ENCODE data around the gene SP4. TPM values are rescaled to one million over a fixed set of nuclear protein-coding genes. Genes with fewer than 3 reads are reported as not detected.

Gene SP4
- total RNA-seq, 1 donor from 2014 or later = 49.0 TPM

- peaks cover 3% of the 10 kb centered on the region for H3F3A ChIP-seq (ENCODE audit: low read depth)
- peaks cover 26% of the 10 kb centered on the region for H3K36me3 Mint-ChIP-seq
- TF ChIP-seq CTCF (IDR thresholded peaks at IDR 0.05) = no peak
- TF ChIP-seq EZH2phosphoT487 (IDR thresholded peaks at IDR 0.05) = no peak
- TF ChIP-seq EZH2 (IDR thresholded peaks at IDR 0.05) = no peak
- peaks cover 7% of the 10 kb centered on the region for H3K9me3 Mint-ChIP-seq
- H3K4me3 Mint-ChIP-seq = no peak overlapping the region
- no peaks in the 10 kb centered on the region for H4K20me1 ChIP-seq (ENCODE audit: low read depth)
- H3K79me2 ChIP-seq (ENCODE audit: low read depth) = no peaks in the 10 kb centered on the region
- no peak overlapping the region for H2AFZ ChIP-seq (replicated peaks)
- H3K27ac Mint-ChIP-seq = no peak overlapping the region
- no peak overlapping the region for H3K9ac ChIP-seq
- peaks cover 2% of the 10 kb centered on the region for H3K27me3 Mint-ChIP-seq (ENCODE audit: insufficient read depth, low read depth)
- H3K4me1 Mint-ChIP-seq = no peaks in the 10 kb centered on the region
- no peak overlapping the region for H3K4me3 ChIP-seq
- peaks cover 13% of the 10 kb centered on the region for H3K36me3 ChIP-seq
- no peak overlapping the region for H3K27ac ChIP-seq
- H3K27me3 ChIP-seq = no peaks in the 10 kb centered on the region
- no peaks in the 10 kb centered on the region for H3K9me3 ChIP-seq (ENCODE audit: low read depth)
- no peaks in the 10 kb centered on the region for H3K4me1 ChIP-seq
- DNase-seq (ENCODE audit: low spot score) = no peak
- H3K4me2 ChIP-seq = no peak overlapping the region
Observed at GRCh38 chr7:21514062-21514461, 86.2 kb downstream of the SP4 start.

- Mint-ChIP-seq H3K27me3 (ENCODE audit: insufficient read depth, low read depth) (no peaks in the 10 kb centered on the region), H3K36me3 (no peaks in the 10 kb centered on the region), H3K4me3 (no peak overlapping the region), H3K4me1 (no peaks in the 10 kb centered on the region), H3K27ac (no peak overlapping the region), H3K9me3 (peaks cover 16% of the 10 kb centered on the region)
- DNase-seq (ENCODE audit: low spot score) = no peak
- Histone ChIP-seq H3K9ac (no peak overlapping the region), H2AFZ (replicated peaks) (no peak overlapping the region), H3K4me2 (no peak overlapping the region), H3K4me1 (no peaks in the 10 kb centered on the region), H3K27me3 (no peaks in the 10 kb centered on the region), H3K4me3 (no peak overlapping the region), H3K36me3 (no peaks in the 10 kb centered on the region), H3K9me3 (ENCODE audit: low read depth) (no peaks in the 10 kb centered on the region), H3K79me2 (ENCODE audit: low read depth) (no peaks in the 10 kb centered on the region), H3F3A (ENCODE audit: low read depth) (no peaks in the 10 kb centered on the region), H4K20me1 (ENCODE audit: low read depth) (no peaks in the 10 kb centered on the region), H3K27ac (no peak overlapping the region)
- no peak for TF ChIP-seq CTCF (IDR thresholded peaks at IDR 0.05)
- TF ChIP-seq EZH2 (IDR thresholded peaks at IDR 0.05) = no peak
- no peak for TF ChIP-seq EZH2phosphoT487 (IDR thresholded peaks at IDR 0.05)
Observed at GRCh38 chr7:21524680-21525079, 96.8 kb downstream of the SP4 start.

- peaks cover 20% of the 10 kb centered on the region for H3K9me3 Mint-ChIP-seq
- H3K9me3 ChIP-seq (ENCODE audit: low read depth) = no peaks in the 10 kb centered on the region
- no peaks in the 10 kb centered on the region for H3K36me3 Mint-ChIP-seq
- H3K9ac ChIP-seq = no peak overlapping the region
- no peak overlapping the region for H2AFZ ChIP-seq (replicated peaks)
- H3K4me2 ChIP-seq = no peak overlapping the region
- no peaks in the 10 kb centered on the region for H3K4me1 Mint-ChIP-seq
- H3K27me3 ChIP-seq = no peaks in the 10 kb centered on the region
- no peaks in the 10 kb centered on the region for H3F3A ChIP-seq (ENCODE audit: low read depth)
- H3K4me3 ChIP-seq = no peak overlapping the region
- no peak overlapping the region for H3K4me3 Mint-ChIP-seq
- no peaks in the 10 kb centered on the region for H3K4me1 ChIP-seq
- no peak overlapping the region for H3K27ac Mint-ChIP-seq
- no peaks in the 10 kb centered on the region for H4K20me1 ChIP-seq (ENCODE audit: low read depth)
- peaks cover 2% of the 10 kb centered on the region for H3K27me3 Mint-ChIP-seq (ENCODE audit: insufficient read depth, low read depth)
- H3K36me3 ChIP-seq = no peaks in the 10 kb centered on the region
- no peaks in the 10 kb centered on the region for H3K79me2 ChIP-seq (ENCODE audit: low read depth)
- peak; percentile 19 for TF ChIP-seq CTCF (IDR thresholded peaks at IDR 0.05)
- TF ChIP-seq EZH2 (IDR thresholded peaks at IDR 0.05) = no peak
- no peak for DNase-seq (ENCODE audit: low spot score)
- H3K27ac ChIP-seq = no peak overlapping the region
Observed at GRCh38 chr7:21526007-21526406, 98.1 kb downstream of the SP4 start.

Data from neural progenitor cell (in vitro differentiated cells).